Naive thymus-derived CD8-positive, alpha-beta T cell (primary cell): ENCODE data around the gene DEF6. TPM values are rescaled to one million over a fixed set of nuclear protein-coding genes. Genes with fewer than 3 reads are reported as not detected.
A peak's percentile ranks its signal among the peaks of the same experiment; 100 is the strongest.
"Not testable (repeated sequence)": the region's sequence is repeated elsewhere in the genome, so short reads cannot be mapped to it uniquely, and the experiment has no call there.

ENCODE experiments used
- ATAC-seq, 2 donors: fragments of 150-1000 bp; cut with Tn5 transposase in 1 of 2; sonication (Bioruptor Pico), chemical (Tn5 transposase) in 1 of 2; 1 replicate in 1 of 2; 2 replicates in 1 of 2; pipeline ENCODE4 v1.10.0; 2021; ENCODE audit warnings: mild to moderate bottlenecking in 2 of 2, moderate library complexity in 2 of 2
- POLR2A ChIA-PET: fragments of 350-600 bp; sonication (Branson Sonifier 250); formaldehyde crosslinking; loops from one replicate; lab custom pipeline; 2021; ENCODE audit warnings: antibody characterized with exemption; lab: Charles Lee
- DNase-seq, 10 donors: peaks; one replicate each; pipeline versions ENCODE4 v3.0.0 to v3.0.0-alpha.2; 2020 to 2022
- H3K27ac Mint-ChIP-seq, 10 donors: one replicate each; pipeline ENCODE4 v1.8.0; 2020 to 2022; ENCODE audit warnings: mild to moderate bottlenecking in 10 of 10, mixed read lengths in 10 of 10, moderate library complexity in 4 of 10, inconsistent platforms in 1 of 10
- H3K27me3 Mint-ChIP-seq, 5 donors: one replicate each; pipeline ENCODE4 v1.8.0; 2021 to 2022; ENCODE audit warnings: mixed read lengths in 5 of 5
- H3K36me3 Mint-ChIP-seq, 3 donors: one replicate each; pipeline ENCODE4 v1.8.0; 2020 to 2022; ENCODE audit warnings: mixed read lengths in 3 of 3, mild to moderate bottlenecking in 2 of 3, inconsistent platforms in 1 of 3
- H3K4me1 Mint-ChIP-seq, 4 donors: one replicate each; pipeline ENCODE4 v1.8.0; 2021 to 2022; ENCODE audit warnings: mixed read lengths in 4 of 4
- H3K4me3 Mint-ChIP-seq, 10 donors: one replicate each; pipeline ENCODE4 v1.8.0; 2020 to 2022; ENCODE audit warnings: mild to moderate bottlenecking in 10 of 10, mixed read lengths in 10 of 10, moderate library complexity in 6 of 10, inconsistent platforms in 1 of 10
- H3K9me3 Mint-ChIP-seq, 9 donors: one replicate each; pipeline ENCODE4 v1.8.0; 2020 to 2022; ENCODE audit warnings: mixed read lengths in 9 of 9, mild to moderate bottlenecking in 3 of 9, inconsistent platforms in 1 of 9, moderate library complexity in 1 of 9
- polyA plus RNA-seq, 3 donors: library from polyadenylated mRNA; unstranded; fragments of 300-500 nt; fragmentation: Illumina TruSeq; gene quantifications; one replicate each; pipeline ENCODE4 v1.2.3, GENCODE V29; 2021
- total RNA-seq, 8 experiments: library from RNA in 2 of 8; stranded (reverse) in 2 of 8; gene quantifications; one replicate each; pipeline ENCODE4 v1.2.3 and lab custom pipeline; 2021 to 2026

The DEF6 gene
- total and polyA plus RNA-seq, 5 experiments from 2014 or later: 93.7 to 268 (median 196) TPM

DNA sequence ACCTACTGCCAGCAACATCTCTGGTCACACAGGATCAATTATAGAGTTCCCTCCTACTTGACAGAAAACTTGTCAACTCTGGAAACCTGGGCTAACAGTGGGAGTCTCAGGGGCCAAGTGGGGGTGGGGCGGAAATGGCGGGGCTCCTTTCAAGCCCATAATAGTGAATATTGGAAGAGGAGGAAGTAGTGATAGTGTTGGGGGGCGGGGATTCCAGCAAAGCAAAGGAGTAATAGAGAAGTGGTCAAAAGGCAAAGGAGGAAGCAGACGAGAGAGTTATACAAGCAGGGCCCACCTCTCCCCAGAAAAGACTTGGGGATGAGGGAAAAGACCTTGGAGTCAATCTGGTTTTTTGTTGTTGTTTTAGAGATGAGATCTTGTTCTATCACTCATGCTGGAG, 2.1 kb downstream of the DEF6 start:
- DNase-seq: peak in 5 of 10 donors; percentile 14 to 46 (median 28)
- POLR2A ChIA-PET: interaction anchor here (4.7 to 26.1 kb wide), 3 partner anchors 21 to 167 kb away, joined by 47 to 766 read pairs (median 51); partner anchors contain the start of genes FANCE and RPL10A
- H3K36me3 Mint-ChIP-seq: peaks cover 5 to 32% (median 12%) of the 10 kb centered on the region in 3 donors

DNA sequence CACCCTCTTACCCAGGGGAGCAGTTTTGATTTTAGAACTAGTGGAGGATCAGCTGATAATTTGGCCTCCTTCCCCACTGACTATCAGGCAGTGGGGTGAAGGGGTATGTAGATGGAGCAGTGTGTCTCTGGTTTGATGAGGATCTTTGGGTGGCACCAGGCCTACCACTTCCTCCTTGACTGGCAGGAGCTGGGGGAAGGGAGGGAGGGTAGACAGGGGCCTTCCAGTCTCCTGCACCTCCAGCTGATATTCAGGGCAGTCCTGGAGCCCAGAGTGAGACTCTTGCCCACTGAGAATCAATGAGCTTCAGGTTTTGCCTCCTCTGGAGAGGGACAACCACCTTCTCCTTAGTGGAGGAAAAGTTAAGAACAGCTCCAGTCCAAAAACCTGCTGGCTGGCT, 3.2 kb downstream of the DEF6 start:
- Mint-ChIP-seq H3K36me3 (peaks cover 5 to 26% (median 12%) of the 10 kb centered on the region in 3 donors), H3K27me3 (no peaks in the 10 kb centered on the region), H3K9me3 (no peaks in the 10 kb centered on the region), H3K4me3 (peak overlapping the region; percentile 82 to 98 (median 90)), H3K27ac (peak overlapping the region; percentile 91 to 100 (median 97)), H3K4me1 (peaks cover 40 to 73% (median 62%) of the 10 kb centered on the region in 4 donors)
- ATAC-seq (peak; percentile 26 to 45), DNase-seq (peak; percentile 16 to 77 (median 46))
- POLR2A ChIA-PET: interaction anchor here (0.6 to 26.1 kb wide), 8 partner anchors 20 to 726 kb away, joined by 3 to 766 read pairs (median 5); partner anchors contain the start of genes FANCE, MAPK14 and RPL10A

More for the DNA sequence above, 2.1 kb downstream of the DEF6 start:
- ATAC-seq: no peak
- H3K4me3 Mint-ChIP-seq: peak overlapping the region; percentile 82 to 98 (median 90)
- no peaks in the 10 kb centered on the region for H3K9me3 Mint-ChIP-seq
- H3K27ac Mint-ChIP-seq: peak overlapping the region; percentile 91 to 100 (median 97)
- H3K27me3 Mint-ChIP-seq: no peaks in the 10 kb centered on the region
- H3K4me1 Mint-ChIP-seq: peaks cover 40 to 66% (median 59%) of the 10 kb centered on the region in 4 donors

DNA sequence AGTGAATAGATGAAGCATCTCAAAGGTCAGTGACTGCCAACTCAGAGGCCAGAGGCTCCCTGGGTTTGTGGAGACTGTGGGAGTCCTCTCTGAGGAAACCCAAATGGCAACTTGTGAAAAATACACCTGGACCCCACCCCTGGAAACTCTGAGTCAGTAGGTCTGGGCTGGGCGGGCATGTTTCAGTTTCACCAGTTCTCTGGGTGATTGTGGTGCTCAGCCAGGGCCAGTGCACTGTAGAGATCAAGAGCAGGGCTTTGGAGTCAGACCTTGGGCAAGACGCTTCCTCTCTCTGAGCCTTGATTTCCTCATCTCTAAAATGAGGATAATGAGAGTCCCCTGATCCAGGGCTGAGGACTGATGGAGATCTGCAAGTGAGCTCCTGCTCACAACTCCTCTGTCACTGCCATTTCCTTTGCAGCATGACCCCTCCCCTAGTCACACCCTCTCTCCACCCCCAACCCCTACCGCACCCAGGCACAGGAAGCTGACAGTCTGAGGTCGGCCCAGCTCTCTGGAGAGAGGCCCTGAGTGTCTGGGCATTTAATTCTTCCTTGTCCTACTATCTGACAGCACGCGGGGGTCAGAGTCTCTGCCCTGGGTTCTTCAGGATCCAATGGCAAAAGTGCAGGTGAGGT, 5.1 kb downstream of the DEF6 start:
- Mint-ChIP-seq H3K27me3 (no peaks in the 10 kb centered on the region), H3K4me1 (peaks cover 45 to 84% (median 75%) of the 10 kb centered on the region in 4 donors), H3K27ac (peak overlapping the region; percentile 95 to 100 (median 98)), H3K9me3 (no peaks in the 10 kb centered on the region), H3K36me3 (peaks cover 5 to 39% (median 25%) of the 10 kb centered on the region in 3 donors), H3K4me3 (peak overlapping the region; percentile 85 to 98 (median 93))
- DNase-seq (peak; percentile 69 to 91 (median 81)), ATAC-seq (peak; percentile 81 to 95)
- POLR2A ChIA-PET: interaction anchor here (0.7 to 26.1 kb wide), 7 partner anchors 13 to 165 kb away, joined by 3 to 766 read pairs (median 5); partner anchors contain the start of genes FANCE, PPARD and ZNF76

DNA sequence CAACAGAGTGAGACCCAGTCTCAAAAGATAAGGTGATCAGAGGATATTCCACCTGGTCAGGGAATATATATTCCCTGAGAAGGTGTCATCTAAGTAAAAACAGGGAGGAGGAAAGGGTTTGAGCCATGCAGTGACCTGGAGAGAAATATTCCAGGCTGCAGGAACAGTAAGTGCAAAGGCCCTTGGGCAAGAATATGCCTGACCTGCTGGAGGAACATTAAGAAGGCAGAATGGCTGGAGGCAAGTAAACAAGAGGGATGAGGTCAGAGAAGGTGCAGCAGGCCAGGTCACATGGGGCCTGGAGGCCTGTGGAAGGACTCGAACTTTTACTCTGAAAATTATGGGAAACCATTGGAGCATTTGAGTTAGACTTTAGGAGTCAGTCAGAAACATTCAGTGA, 6.7 kb downstream of the DEF6 start:
- Mint-ChIP-seq H3K9me3 (no peaks in the 10 kb centered on the region), H3K36me3 (peaks cover 5 to 48% (median 26%) of the 10 kb centered on the region in 3 donors), H3K27ac (peak overlapping the region; percentile 95 to 100 (median 98)), H3K4me3 (peak overlapping the region; percentile 85 to 98 (median 93)), H3K4me1 (peaks cover 48 to 89% (median 82%) of the 10 kb centered on the region in 4 donors), H3K27me3 (no peaks in the 10 kb centered on the region)
- no peak for DNase-seq
- POLR2A ChIA-PET: interaction anchor here (1.5 to 26.1 kb wide), 2 partner anchors 17 to 145 kb away, joined by 3 to 766 read pairs; no protein-coding TSS in a partner anchor
- no peak for ATAC-seq

DNA sequence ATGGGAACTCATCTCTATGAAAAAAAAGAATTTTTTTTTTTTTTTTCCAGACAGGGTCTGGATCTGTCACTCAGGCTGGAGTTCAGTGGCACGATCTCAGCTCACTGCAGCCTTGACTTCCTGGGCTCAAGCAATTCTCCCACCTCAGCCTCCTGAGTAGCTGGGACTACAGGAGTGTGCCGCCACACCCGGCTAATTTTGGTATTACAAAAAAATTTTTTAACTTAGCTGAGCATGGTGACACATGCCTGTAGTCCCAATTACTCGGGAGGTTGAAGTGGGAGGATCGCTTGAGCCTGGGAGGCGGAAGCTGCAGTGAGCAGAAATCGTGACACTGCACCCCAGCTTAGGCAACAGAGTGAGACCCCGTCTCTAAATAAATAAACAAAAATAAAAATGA, 7.5 kb downstream of the DEF6 start:
- H3K36me3 Mint-ChIP-seq: peaks cover 5 to 54% (median 28%) of the 10 kb centered on the region in 3 donors
- peaks cover 50 to 89% (median 82%) of the 10 kb centered on the region in 4 donors for H3K4me1 Mint-ChIP-seq
- POLR2A ChIA-PET: interaction anchor here (0.6 to 26.1 kb wide), 3 partner anchors 16 to 238 kb away, joined by 3 to 766 read pairs (median 3); no protein-coding TSS in a partner anchor
- peak overlapping the region in 5 of 10 donors; percentile 24 to 100 (median 81) for H3K27ac Mint-ChIP-seq
- no peaks in the 10 kb centered on the region for H3K27me3 Mint-ChIP-seq
- no peak for DNase-seq
- no peaks in the 10 kb centered on the region for H3K9me3 Mint-ChIP-seq
- ATAC-seq: no peak
- H3K4me3 Mint-ChIP-seq: peak overlapping the region in 5 of 10 donors; percentile 10 to 58 (median 34)

DNA sequence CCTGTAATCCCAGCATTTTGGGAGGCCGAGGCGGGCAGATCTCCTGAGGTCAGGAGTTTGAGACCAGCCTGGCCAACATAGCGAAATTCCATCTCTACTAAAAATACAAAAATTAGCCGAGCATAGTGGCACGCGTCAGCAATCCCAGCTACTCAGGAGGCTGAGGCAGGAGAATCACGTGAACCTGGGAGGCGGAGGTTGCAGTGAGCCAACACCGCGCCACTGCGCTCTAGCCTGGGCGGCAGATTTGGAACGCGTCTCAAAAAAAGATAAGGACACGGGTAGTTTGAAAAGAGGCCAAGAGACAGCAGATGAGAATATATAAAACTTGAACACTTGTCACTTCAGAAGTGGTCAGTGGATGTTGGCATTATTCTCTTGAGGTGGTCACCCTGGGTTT, 9.5 kb downstream of the DEF6 start:
- not testable (repeated sequence) for H3K9me3 Mint-ChIP-seq, ATAC-seq, H3K27me3 Mint-ChIP-seq, DNase-seq
- H3K4me3 Mint-ChIP-seq: peak overlapping the region in 8 of 10 donors; percentile 4 to 52 (median 35)
- H3K4me1 Mint-ChIP-seq: peaks cover 54 to 89% (median 84%) of the 10 kb centered on the region in 4 donors
- peak overlapping the region; percentile 61 to 100 (median 84) for H3K27ac Mint-ChIP-seq
- POLR2A ChIA-PET: interaction anchor here (26.1 kb wide), 1 partner anchor 14 kb away, joined by 766 read pairs; no protein-coding TSS in a partner anchor
- H3K36me3 Mint-ChIP-seq: peaks cover 5 to 58% (median 26%) of the 10 kb centered on the region in 3 donors

DNA sequence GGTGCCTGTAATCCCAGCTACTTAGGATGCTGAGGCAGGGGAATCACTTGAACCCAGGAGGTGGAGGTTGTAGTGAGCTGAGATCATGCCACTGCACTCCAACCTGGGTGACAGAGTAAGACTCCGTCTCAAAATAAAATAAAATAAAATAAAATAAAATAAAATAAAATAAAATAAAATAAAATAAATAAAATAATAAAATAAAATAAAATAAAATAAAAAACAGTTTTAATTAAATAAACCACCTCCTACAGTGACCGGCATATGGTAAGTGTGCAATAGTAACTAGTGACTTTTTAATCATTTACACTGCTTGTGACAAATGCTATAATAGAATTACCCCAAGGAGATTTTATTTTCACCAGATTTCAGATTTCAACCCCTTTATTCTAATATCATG, 10.9 kb downstream of the DEF6 start:
- POLR2A ChIA-PET: interaction anchor here (26.1 to 26.4 kb wide), 2 partner anchors 5 to 12 kb away, joined by 766 read pairs; partner anchors contain the start of gene DEF6
- H3K36me3 Mint-ChIP-seq: peaks cover 5 to 61% (median 26%) of the 10 kb centered on the region in 3 donors
- peak overlapping the region in 7 of 10 donors; percentile 25 to 88 (median 79) for H3K4me3 Mint-ChIP-seq

DNA sequence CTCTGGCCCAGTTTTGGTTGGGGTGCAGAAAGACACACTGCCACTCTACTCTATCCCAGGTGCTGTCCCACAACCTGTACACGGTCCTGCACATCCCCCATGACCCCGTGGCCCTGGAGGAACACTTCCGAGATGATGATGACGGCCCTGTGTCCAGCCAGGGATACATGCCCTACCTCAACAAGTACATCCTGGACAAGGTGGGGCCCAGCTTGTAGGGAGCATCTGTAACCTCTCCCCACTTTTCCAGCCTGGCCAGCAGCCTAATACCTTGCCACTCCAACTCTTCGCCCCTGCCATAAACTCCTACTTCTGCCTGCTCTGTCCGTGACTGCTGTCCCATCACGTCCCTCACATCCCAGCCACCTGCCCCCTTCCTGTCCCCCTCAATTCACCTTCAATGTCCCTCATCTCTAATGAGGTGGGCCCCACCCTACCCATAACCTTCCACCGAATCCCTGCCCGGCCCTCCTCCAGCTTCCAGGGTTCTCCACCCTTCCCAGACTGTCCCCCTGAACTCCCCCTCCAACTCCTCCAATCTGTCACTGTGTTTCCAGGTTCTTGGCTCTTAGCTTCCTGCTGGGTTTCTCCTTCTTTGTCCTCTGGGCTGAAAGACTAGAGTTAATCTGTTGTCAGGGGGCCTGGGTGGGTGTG, 12.1 kb downstream of the DEF6 start:
- POLR2A ChIA-PET: interaction anchor here (0.7 to 26.4 kb wide), 3 partner anchors 6 to 101 kb away, joined by 3 to 766 read pairs (median 766); partner anchors contain the start of gene DEF6
- peaks cover 0 to 60% (median 22%) of the 10 kb centered on the region in 3 donors for H3K36me3 Mint-ChIP-seq
- DNase-seq: no peak

More for the DNA sequence above, 10.9 kb downstream of the DEF6 start:
- Mint-ChIP-seq H3K4me1 (peaks cover 49 to 87% (median 83%) of the 10 kb centered on the region in 4 donors), H3K27ac (peak overlapping the region; percentile 97 to 100 (median 99))
- H3K27me3 Mint-ChIP-seq, DNase-seq, H3K9me3 Mint-ChIP-seq, ATAC-seq: not testable (repeated sequence)

DNA sequence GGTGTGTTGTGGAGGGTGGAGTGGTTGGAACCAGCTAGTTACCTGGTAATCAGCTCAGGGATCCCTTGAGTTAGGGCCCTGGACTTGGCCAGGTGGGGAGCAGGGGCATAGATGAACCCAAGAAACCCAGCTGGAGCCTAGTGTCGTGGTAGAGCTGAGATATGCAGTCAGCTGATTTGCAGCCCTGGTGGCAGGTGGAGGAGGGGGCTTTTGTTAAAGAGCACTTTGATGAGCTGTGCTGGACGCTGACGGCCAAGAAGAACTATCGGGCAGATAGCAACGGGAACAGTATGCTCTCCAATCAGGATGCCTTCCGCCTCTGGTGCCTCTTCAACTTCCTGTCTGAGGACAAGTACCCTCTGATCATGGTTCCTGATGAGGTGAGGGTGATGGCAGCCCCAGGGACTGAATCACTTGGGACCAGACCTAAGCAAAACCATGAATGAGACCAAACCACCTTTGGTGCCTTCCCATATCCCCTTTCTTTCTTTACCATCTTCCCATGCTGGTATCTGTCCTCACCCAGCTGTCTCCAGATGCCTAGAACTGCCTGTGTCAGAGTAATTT, 12.7 kb downstream of the DEF6 start:
- POLR2A ChIA-PET: interaction anchor here (0.7 to 26.4 kb wide), 3 partner anchors 7 to 100 kb away, joined by 3 to 766 read pairs (median 766); partner anchors contain the start of gene DEF6
- Mint-ChIP-seq H3K36me3 (peaks cover 0 to 65% (median 24%) of the 10 kb centered on the region in 3 donors), H3K27me3 (no peaks in the 10 kb centered on the region), H3K4me3 (peak overlapping the region; percentile 76 to 90 (median 84)), H3K9me3 (no peaks in the 10 kb centered on the region), H3K4me1 (peaks cover 46 to 91% (median 88%) of the 10 kb centered on the region in 4 donors), H3K27ac (peak overlapping the region; percentile 97 to 100 (median 99))
- DNase-seq (peak in 1 of 10 donors; percentile 17), ATAC-seq (peak; percentile 33 to 56)

More for the DNA sequence above, 12.1 kb downstream of the DEF6 start:
- no peaks in the 10 kb centered on the region for H3K9me3 Mint-ChIP-seq
- no peaks in the 10 kb centered on the region for H3K27me3 Mint-ChIP-seq
- peak overlapping the region; percentile 97 to 100 (median 99) for H3K27ac Mint-ChIP-seq
- H3K4me3 Mint-ChIP-seq: peak overlapping the region; percentile 76 to 90 (median 84)
- H3K4me1 Mint-ChIP-seq: peaks cover 46 to 86% (median 83%) of the 10 kb centered on the region in 4 donors
- no peak for ATAC-seq

DNA sequence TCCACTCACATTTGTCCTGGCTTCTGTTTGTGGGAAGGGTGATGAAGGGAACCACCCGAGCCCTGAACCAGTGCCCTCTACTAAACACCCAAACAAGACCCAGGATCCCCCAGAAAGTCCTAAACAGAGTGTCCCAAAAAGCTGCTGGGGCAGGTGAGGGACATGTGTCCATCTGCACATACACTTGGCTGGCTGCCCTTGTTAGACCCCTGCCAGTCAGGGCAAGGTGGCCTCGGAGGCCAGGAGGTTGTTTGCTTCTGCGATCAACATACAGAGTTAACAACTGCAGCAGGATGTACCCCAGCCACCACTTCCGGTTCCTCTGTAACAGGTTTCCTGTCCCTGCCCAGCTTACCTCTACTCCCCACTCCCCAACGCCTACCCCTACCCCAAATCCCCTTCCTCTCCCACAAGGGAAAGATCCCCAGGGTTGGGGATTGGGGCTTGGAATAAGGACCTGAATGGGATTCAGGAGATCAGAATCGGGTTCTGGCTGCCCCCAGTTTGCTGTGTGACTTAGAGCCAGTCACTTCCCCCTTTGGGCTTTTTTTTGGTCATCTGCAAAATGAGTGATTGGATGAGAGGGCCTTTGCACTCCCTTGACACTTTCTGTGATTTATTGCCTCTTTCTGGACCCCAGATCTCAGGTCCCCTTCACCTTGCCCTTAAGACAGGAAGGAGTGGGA, 13.9 kb downstream of the DEF6 start:
- Mint-ChIP-seq H3K4me1 (peaks cover 46 to 93% (median 90%) of the 10 kb centered on the region in 4 donors), H3K27me3 (no peaks in the 10 kb centered on the region), H3K36me3 (peaks cover under 1 to 70% (median 27%) of the 10 kb centered on the region in 3 donors), H3K9me3 (no peaks in the 10 kb centered on the region), H3K4me3 (peak overlapping the region; percentile 76 to 90 (median 84)), H3K27ac (peak overlapping the region; percentile 97 to 100 (median 99))
- DNase-seq (peak in 7 of 10 donors; percentile 39 to 68 (median 60)), ATAC-seq (peak; percentile 79 to 92)
- POLR2A ChIA-PET: interaction anchor here (1.0 to 26.4 kb wide), 8 partner anchors 8 to 157 kb away, joined by 3 to 766 read pairs (median 5); partner anchors contain the start of genes DEF6 and RPL10A
